ENCODE results near the gene CCSER2.
"Not testable (repeated sequence)": the region's sequence is repeated elsewhere in the genome, so short reads cannot be mapped to it uniquely, and the experiment has no call there.

Gene CCSER2

GRCh38 chr10:84452003-84452402 is 123.6 kb downstream of the CCSER2 start:
- no peak for DNase-seq (ENCODE audit: low read depth)

GRCh38 chr10:84453303-84453702 is 124.9 kb downstream of the CCSER2 start:
- no peak for DNase-seq (ENCODE audit: low read depth)

GRCh38 chr10:84456126-84456525 is 127.7 kb downstream of the CCSER2 start:
- DNase-seq (ENCODE audit: low read depth) = no peak

GRCh38 chr10:84460520-84460919 is 132.1 kb downstream of the CCSER2 start:
- no peak for DNase-seq (ENCODE audit: low read depth)

GRCh38 chr10:84469470-84469869 is 141.1 kb downstream of the CCSER2 start:
- no peak for DNase-seq (ENCODE audit: low read depth)

GRCh38 chr10:84473136-84473535 is 144.7 kb downstream of the CCSER2 start:
- DNase-seq (ENCODE audit: low read depth) = no peak

- DNase-seq (ENCODE audit: low read depth) = no peak
These were observed 149.2 kb downstream of the CCSER2 start for GRCh38 chr10:84477398-84478128.

- no peak for DNase-seq (ENCODE audit: low read depth)
These were observed 149.8 kb downstream of the CCSER2 start for GRCh38 chr10:84478151-84478550.

GRCh38 chr10:84478679-84479078 is 150.3 kb downstream of the CCSER2 start:
- no peak for DNase-seq (ENCODE audit: low read depth)

- DNase-seq (ENCODE audit: low read depth) = no peak
These were observed 156.2 kb downstream of the CCSER2 start for GRCh38 chr10:84484541-84484940.

GRCh38 chr10:84493361-84493760 is 165.0 kb downstream of the CCSER2 start:
- no peak for DNase-seq (ENCODE audit: low read depth)

GRCh38 chr10:84493951-84494848 is 165.8 kb downstream of the CCSER2 start:
- no peak for DNase-seq (ENCODE audit: low read depth)

- no peak for DNase-seq (ENCODE audit: low read depth)
These were observed 166.4 kb downstream of the CCSER2 start for GRCh38 chr10:84494849-84495180.

GRCh38 chr10:84497978-84498377 is 169.6 kb downstream of the CCSER2 start:
- no peak for DNase-seq (ENCODE audit: low read depth)

GRCh38 chr10:84499039-84499438 is 170.7 kb downstream of the CCSER2 start:
- not testable (repeated sequence) for DNase-seq (ENCODE audit: low read depth)

GRCh38 chr10:84499846-84500245 is 171.5 kb downstream of the CCSER2 start:
- peak; percentile 12 for DNase-seq (ENCODE audit: low read depth)

GRCh38 chr10:84510121-84510520 is 181.7 kb downstream of the CCSER2 start:
- no peak for DNase-seq (ENCODE audit: low read depth)

GRCh38 chr10:84511106-84511505 is 182.7 kb downstream of the CCSER2 start:
- no peak for DNase-seq (ENCODE audit: low read depth)

- no peak for DNase-seq (ENCODE audit: low read depth)
These were observed 183.4 kb downstream of the CCSER2 start for GRCh38 chr10:84511709-84512285.

- DNase-seq (ENCODE audit: low read depth) = no peak
These were observed 189.2 kb downstream of the CCSER2 start for GRCh38 chr10:84517554-84517953.

GRCh38 chr10:84519235-84519634 is 190.8 kb downstream of the CCSER2 start:
- no peak for DNase-seq (ENCODE audit: low read depth)

- no peak for DNase-seq (ENCODE audit: low read depth)
These were observed 192.6 kb downstream of the CCSER2 start for GRCh38 chr10:84521013-84521412.

GRCh38 chr10:84521468-84521867 is 193.1 kb downstream of the CCSER2 start:
- DNase-seq (ENCODE audit: low read depth) = no peak

Data from CMK (cell line).